ENCODE results near the gene NKAIN1.
"Not testable (repeated sequence)": the region's sequence is repeated elsewhere in the genome, so short reads cannot be mapped to it uniquely, and the experiment has no call there.

NKAIN1 gene

DNA sequence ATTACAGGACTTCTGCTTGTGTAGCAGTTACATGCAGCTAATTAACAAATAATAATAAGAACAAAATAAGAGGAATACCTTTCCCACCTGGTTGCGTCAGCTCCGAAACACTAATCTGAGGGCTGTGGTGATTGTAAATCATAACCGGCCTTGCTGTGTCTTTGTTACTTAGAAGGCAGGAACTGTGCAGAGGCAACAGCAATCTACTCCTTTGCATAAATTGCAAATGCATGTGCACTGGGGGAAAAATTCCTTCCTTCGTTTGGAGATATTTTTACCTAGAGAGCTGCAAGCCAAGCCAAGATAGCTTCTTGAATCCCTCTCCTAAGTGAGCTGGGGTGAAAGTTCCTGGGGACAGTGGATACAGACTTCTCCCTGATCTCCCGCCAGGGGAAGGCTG lies 46.0 kb downstream of the NKAIN1 start:
- no peak for DNase-seq

DNA sequence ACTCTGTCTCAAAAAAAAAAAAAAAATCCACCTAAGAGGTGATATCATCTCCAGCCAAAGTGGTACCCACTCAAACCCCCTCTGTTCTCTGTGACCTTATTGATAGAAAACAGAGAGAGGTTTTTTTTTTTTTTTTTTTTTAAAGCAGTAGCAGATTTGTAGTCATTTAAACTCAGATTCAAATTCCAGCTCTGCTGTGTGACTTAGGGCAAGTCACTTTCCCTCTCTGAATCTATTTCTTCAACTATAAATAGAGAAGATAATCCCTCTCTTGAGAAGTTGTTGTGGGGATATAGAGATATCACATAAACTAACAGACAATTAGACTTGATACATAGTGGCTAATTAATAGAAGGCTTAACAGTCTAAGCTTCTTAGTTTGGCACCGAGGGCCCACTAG lies 48.4 kb downstream of the NKAIN1 start:
- DNase-seq: no peak

DNA sequence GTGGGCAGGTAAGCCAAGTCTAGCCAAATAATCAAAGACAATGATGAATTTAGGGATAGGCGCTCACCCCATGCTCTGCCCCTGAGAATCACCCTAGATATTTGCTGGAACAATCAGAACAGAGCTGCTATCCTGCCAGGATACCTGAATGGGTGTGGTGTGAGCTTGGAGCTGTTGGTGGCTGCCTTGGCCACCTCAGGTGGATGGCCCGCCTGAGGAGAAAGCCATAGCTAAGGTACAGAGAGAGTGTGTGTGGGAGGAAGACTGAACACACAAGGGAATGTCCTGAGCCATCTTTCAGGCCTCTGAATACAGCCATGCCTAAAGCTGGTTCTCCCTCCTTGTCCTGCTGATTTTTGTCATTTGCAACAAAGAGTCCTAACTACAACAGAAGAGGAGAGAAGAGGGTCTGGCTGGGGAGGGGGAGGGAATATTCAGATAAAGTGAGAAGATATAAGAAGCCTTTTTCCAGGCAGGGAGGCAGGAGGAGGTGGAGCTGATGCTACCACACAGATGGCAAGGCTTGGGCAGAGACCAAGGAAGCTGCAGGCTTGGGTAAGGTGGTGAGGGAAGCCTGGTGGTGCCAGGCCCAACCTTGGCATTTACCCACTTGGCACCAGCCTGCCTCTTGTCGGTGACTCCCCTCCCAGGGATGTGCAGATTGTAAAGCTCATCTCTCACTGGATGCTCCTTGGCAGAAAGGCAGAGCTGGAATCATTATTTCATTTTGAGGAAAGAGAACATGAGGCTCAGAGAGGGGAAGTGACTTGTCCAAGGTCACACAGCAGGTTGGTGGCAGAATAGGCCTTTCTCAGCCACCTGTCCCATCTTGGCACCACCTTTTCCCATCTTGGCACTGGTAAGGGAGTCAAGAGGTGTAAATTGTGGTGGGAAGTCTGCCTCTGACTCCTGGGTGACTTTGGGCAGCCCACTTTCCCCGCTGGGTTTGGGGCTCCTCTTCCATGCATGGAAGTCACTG lies 49.7 kb downstream of the NKAIN1 start:
- DNase-seq: no peak

DNA sequence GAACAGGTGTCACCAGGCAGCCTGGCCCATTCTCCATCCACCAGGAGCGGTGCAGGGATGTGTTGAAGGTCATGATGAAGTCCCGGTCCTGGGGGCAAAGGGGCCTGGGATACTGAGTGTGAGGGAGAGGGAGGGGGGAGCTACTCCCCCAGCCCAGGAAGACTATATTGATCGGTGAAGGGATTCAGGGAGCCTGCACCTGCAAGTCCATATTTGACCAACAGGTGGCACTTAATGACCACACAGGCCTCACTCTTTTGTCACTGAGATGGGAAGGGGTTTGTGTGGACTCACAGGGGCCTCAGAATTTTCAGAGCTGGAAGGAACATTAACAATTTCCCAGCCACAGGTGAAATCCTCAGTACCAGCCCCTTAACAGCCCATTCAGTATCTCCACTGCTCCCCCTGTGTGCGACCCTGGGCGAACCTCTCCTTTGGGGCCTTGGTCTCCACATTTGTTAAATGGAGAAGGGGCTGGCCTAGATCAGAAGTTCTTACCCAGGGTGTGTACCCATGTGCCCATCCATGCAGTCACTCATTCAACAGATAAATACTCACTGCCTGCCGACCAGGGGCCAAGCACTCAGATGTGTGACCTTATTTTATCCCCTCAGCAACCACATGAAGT lies 55.6 kb downstream of the NKAIN1 start:
- peak; percentile 56 to 68 (median 64) for DNase-seq

DNA sequence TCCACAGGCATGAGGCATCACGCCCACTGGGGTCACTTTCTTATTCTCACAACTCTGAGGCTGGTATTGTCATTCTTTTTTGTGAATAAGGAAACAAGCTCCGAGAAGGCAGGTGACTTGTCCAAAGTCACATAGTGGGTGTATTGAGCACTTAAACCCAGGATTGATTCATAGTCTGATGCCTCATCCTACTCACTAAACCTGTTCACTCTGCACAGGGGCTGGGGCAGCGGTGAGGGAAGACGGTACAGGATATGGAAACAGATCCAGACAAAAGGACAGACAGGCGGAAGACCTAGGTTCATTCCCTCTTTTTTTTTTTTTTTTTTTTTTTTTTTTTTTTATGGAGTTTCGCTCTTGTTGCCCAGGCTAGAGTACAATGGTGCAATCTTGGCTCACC lies 56.6 kb downstream of the NKAIN1 start:
- no peak for DNase-seq

DNA sequence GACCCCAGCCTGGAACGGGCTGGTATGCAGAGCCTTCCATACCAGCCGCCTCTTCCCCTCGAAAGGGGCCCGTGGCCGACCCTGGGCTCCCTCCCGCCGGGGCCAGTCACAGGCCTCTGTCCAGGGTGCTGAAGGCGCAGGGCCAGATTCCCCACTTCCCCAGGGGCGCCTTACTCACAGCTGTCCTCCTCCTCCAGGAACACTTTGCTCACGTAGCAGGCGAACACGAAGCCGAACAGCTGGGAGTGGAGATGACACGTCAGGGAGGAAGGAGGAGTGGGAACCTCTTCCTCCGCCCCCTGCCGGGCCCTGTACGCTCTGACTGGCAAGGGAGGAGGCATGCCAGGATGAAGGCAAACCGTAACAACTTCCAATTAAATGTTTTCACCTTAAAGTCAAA lies 57.3 kb downstream of the NKAIN1 start:
- DNase-seq: peak; percentile 89 to 95 (median 93)

DNA sequence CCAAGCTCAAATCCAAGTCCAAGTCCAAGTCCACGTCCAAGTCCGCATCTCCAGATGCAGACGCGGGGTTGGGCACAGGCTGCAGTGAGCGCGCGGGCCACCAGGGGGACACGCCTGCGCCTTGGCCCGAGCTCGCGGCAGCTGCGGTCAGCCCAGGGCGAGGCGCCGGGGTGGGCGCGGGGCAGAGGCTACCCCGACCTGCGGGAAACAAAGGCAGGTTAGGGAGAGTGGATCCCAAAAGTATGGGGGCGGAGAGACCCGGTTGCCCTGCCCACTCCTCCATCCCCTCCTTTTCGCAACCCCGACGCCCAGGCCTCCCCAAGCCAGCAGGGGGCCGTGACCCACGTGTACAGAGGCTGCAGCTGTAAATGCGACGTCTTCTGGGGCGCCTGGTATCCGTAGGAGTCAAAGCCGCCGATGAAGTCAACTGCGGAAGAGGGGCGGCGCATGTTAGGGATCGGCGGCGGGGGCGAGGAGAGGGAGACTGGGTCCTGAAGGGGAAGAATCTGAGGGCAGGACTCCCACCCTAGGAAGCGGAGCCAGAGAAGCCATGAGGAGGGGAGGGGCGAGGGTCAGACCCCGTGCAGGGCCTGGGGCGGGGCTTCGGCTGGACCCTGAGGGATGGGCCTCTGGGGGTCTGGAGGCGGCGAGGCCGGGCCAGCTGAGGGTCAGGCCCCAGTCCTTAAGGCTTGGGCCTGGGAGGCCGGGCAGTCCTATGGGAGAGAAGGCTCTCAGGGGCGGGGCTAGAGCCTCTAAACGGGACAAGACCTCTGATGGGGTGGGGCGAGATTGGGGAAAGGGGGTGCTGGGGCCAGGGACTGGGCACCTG lies 58.0 kb downstream of the NKAIN1 start:
- DNase-seq: peak; percentile 59 to 83 (median 69)

DNA sequence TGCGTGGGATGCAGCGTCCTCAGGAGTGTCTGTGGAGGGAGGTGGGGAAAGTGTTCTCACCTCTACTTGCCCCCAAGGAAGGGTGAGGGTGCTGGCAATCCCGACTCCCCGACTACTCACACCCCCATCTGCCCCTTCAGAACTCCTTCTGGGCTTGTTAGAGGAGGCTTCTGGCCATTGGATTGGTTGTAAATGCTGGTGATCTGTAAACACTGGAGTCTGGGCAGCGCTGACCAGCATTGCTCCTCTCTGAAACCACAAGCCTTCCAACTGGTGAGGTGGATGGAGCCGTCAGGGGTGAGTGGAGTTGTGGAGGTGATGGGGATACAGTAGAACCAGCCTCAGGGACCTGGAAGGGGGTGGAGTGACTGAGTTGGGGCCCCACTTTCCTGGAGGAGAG lies 59.3 kb downstream of the NKAIN1 start:
- no peak for DNase-seq

DNA sequence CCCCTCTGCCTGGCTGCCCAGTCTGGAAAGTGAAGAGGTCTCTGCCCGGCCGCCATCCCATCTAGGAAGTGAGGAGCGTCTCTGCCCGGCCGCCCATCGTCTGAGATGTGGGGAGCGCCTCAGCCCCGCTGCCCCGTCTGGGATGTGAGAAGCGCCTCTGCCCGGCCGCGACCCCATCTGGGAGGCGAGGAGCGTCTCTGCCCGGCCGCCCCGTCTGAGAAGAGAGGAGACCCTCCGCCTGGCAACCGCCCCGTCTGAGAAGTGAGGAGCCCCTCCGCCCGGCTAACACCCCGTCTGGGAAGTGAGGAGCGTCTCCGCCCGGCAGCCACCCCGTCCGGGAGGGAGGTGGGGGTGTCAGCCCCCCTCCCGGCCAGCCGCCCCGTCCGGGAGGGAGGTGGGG lies 63.4 kb downstream of the NKAIN1 start:
- not testable (repeated sequence) for DNase-seq

DNA sequence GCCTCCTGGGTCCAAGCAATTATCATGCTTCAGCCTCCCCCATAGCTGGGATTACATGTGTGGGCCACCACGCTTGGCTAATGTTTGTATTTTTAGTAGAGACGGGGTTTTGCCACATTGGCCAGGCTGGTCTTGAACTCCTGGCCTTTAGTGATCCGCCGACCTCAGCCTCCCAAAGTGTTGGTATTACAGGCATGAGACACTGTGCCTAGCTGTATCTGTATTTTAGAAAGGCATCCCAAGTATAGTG lies 69.3 kb downstream of the NKAIN1 start:
- DNase-seq: no peak

DNA sequence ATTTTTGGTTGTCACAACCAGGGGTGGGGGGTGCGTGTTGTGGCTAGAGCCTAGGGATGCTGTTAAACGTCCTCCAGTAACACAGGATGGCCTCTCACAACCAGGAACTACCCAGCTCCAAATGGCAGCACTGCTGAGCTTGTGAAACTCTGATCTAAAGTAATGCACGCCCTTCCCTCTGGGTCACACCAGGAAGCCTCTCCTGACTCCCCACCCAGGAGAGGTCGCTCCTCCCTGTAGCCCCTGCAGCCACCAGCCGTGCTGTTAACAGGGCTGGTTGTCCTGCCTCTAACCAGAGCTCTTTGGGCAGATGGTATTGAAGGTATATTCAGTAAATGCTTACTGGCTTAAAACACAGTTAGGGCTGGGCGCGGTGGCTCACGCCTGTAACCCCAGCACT lies 73.2 kb downstream of the NKAIN1 start:
- DNase-seq: no peak

DNA sequence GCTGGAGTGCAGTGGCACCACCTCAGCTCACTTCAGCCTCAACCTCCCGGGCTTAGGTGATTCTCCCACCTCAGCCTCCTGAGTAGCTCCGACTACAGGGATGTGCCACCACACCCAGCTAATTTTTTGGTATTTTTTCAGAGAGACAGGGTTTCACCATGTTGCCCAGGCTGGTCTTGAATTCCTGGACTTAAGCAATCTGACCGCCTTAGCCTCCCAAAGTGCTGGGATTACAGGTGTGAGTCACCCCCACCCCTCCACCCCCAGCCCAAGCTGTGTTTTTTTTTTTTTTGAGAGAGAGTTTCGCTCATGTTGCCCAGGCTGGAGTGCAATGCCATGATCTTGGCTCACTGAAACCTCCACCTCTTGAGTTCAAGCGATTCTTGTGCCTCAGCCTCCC lies 75.4 kb downstream of the NKAIN1 start:
- DNase-seq: no peak

DNA sequence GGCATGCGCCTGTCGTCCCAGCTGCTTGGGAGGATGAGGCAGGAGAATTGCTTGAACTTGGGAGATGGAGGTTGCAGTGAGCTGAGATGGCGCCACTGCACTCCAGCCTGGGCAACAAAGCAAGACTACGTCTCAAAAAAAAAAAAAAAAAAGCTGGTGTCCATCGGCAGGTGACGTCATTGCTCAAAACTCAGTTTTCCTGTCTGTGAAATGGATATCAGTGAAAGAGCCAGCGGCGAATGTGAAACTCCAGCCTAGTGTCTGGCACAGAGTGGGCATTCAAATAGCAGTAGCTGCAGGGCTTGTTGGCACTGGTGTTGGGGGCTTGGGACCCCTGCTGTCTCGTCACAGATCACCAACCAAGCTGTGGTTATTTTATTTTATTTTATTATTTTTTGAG lies 75.8 kb downstream of the NKAIN1 start:
- DNase-seq: no peak

DNA sequence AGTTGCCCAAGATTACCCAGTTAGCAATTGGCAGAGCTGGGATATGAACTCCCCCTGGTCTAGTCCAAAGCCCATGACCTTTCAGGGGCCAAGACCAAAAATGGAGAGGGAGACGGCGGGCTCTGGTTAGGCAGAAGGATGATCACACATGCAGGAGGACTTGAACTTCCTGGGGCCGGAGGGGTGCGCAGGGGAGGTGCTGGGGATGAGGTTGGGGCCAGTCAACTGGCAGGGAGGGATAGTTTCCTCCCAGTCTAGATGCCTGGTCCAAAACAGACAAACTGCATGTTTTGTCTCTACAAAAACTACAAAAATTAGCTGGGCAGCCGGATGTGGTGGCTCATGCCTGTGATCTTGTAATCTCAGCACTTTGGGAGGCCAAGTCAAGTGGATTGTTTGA lies 78.1 kb downstream of the NKAIN1 start:
- DNase-seq: no peak

DNA sequence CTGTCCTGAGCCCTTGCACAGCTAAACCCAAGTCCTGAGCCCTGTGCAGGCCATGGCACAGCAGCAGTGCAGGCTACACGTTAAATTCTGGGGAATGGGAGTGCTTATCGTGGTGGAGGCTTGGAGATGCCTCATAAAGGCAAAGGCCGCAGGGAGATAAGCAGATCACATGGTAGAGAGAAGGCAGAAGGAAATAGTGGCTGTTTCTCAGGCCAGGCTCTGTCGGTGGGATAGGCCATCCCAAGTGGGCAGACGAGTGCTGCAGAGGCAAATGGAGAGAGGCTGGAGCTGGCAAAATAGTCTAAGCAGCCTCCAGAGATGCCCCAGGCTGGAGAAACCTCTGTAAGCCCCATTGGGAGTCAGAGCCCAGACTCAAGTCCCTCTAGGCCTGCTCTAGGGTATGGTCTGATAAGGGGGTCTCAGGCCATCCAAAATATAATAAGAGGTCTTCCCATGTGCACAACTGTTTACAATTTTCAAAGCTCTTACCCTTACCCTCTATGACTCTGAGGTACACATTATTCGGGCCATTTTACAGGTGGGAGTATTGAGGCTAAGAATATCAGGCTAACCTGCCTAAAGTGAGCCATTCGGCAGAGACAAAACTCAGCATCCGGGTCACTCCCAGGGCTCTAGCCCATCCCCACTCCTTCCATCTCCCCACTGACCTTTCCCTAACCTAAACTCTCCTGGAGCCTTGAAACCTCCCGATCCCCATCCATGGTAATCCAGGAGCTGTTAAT lies 79.6 kb downstream of the NKAIN1 start:
- no peak for DNase-seq

DNA sequence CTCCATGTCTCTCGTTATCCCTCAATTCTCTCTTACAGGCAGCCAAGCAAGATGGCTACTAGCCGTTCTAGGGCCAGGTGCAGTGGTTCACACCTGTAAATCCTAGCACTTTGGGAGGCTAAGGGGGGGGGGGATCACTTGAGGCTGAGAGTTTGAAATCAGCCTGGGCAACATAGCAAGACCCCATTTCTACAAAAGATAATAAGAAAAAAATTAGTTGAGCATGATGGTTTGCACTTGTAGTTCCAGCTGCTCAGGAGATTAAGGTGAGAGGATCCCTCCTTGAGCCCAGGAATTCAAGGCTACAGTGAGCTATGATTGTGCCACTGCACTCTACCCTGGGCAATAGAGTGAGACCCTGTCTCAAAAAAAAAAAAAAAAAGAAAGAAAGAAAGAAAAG lies 80.4 kb downstream of the NKAIN1 start:
- DNase-seq: no peak

DNA sequence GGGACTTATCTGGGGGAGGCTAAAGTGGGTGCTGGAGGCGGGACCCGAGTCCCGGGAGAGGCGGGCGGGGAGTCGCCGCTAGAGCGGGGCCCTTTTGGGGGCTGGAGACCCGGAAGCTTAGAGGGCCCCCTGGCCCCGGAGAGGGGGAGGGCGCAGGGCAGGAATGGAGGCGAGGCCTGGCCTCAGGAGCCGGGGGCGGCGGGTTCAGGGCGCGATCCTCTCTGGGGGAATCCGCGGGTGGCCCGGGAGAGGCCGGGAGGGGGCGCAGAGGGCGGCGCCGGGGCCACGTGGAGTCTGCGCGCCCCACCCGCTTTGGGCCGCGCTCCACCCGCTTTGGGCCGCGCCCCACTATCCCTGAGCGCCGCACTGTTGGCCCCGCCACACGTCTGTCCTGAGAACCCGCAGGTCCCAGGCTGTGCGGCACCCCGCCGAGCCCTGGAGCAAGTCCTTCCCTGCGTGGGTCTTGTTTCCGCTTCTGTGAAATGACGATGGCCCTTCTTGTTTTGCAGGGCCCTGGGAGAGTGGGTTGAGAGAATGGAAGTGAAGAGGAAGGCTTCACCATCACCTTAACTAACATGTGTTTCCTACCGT lies 84.4 kb downstream of the NKAIN1 start:
- peak; percentile 86 to 95 (median 88) for DNase-seq

DNA sequence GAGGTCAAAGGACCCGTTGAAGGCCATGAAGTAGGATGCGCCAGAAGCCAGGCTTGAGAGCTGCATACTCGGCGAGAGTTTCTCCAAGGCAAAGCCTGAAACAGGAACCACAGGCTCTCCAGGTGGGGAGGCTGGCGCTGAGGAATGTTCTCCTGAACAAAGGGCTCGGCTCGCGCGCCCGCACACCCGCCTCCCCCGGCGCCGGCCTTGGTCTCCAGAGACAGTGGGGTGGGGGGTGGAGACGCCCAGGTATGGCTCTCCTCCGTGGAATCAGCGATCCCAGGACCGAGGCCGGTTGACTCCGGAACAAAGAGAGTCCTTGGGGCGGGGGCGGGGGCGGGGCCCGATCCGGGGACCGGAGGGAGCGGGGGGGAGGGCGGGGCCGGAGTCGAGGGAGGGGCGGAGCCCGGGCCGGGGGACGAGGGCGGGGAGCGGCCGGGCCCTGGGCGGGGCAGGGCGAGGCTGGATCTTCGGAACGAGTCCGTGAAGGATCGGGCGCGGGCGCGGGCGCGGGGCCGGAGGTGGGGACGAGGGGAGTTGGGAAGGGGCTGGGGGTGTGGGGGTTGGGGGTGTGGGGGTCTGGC lies 85.0 kb downstream of the NKAIN1 start:
- peak; percentile 80 to 96 (median 89) for DNase-seq

DNA sequence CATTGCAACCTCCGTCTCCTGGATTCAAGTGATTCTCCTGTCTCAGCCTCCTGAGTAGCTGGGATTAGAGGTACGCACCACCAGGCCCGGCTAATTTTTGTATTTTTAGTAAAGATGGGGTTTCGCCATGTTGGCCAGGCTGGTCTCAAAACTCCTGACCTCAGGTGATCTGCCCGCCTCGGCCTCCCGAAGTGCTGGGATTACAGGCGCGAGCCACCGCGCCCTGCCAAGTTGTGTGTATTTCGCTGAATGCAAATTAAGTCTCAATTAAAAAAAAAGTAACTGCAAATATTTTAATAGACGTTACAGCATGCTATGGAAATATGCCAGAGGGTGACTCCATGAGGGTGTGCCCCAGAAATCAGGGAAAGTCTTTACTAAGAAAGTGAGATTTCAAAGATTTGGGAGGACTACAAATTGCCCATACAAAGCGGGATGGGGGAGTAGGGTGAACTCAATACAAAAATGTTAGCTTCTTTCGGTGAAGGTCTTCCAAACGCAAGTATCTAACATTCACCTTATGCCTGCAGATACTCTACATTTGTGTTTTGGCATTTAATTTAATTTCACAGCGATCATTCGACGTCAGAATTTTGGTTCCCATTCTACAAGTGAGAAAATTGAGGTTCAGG lies 85.6 kb downstream of the NKAIN1 start:
- DNase-seq: no peak

DNA sequence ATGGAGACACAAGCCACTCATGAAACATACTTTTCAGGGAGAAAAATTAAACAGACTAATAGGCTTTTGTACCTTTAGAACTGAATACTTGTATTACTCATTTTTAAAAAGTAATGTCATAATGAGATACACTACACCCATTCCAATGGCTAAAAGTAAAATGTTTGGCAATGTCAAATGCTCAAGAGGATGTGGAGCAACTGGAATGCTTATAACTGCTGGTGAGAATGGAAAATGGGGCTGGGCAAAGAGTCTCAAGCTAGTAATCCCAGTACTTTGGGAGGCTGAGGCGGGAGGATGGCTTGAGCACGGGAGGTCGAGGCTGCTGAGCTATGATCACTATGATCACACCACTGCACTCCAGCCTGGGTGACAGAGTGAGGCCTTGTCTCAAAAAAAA lies 86.3 kb downstream of the NKAIN1 start:
- DNase-seq: no peak

DNA sequence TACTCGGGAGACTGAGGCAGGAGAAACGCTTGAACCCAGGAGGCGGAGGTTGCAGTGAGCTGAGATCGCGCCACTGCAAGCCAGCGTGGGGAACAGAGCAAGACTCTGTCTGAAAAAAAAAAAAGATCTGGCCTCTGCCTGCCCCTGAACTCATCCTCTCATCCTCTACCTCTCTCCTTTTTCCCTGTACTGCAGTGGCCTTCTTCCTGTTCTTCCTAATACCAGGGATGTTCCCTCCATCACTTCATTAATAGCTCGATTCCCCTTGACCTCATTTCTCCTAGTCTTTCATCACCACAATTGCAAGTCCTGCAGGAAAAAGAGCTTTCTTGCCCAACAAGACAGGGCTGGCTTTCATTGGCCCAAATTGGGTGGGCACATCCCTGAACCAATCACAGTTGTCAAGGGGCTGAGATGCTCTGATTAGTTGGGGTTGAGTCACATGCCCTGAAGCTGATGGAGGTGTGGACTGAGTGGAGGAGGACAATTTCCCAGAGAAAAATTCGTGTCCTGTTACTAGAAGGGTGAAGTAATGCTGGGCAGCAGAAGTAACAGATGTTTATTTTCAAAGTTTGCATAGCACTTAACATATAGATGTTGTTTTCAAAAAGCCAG lies 87.4 kb downstream of the NKAIN1 start:
- peak; percentile 23 to 55 (median 55) for DNase-seq
